K562 (cell line): ENCODE measurements around the gene GNS. TPM values are rescaled to one million over a fixed set of nuclear protein-coding genes. Genes with fewer than 3 reads are reported as not detected.

Source experiments
- ARHGAP35 ChIP-seq: fragments of 450-650 bp; IDR thresholded peaks from 2 replicates; pipeline ENCODE4 v1.6.1; 2018; ENCODE audit not compliant: partially characterized antibody
- BRD4 ChIP-seq: fragments of 200-600 bp; sonication (generic); IDR thresholded peaks from 2 replicates; pipeline ENCODE4 v1.6.1; 2017; ENCODE audit warnings: inconsistent platforms
- DNMT1 ChIP-seq: fragments of 450-650 bp; IDR thresholded peaks from 2 replicates; pipeline ENCODE4 v1.6.1; 2016; ENCODE audit warnings: antibody characterized with exemption, mild to moderate bottlenecking
- ELF1 ChIP-seq: fragments of 200-800 bp; sonication (Bioruptor generic); IDR thresholded peaks from 2 replicates; pipeline ENCODE4 v1.6.1; 2016; ENCODE audit warnings: missing genetic modification characterization, missing compliant biosample characterization
- FOXA1 ChIP-seq: fragments of 450-650 bp; IDR thresholded peaks from 2 replicates; pipeline ENCODE4 v1.6.1; 2016; ENCODE audit warnings: mild to moderate bottlenecking, borderline replicate concordance
- FOXP1 ChIP-seq: sonication (generic); formaldehyde crosslinking; IDR thresholded peaks from 2 replicates; pipeline ENCODE4 v1.8.0; 2022; ENCODE audit warnings: mild to moderate bottlenecking, missing genetic modification reagents
- HNRNPH1 ChIP-seq: fragments of 200-400 bp; formaldehyde crosslinking; optimal IDR thresholded peaks from 2 replicates; pipeline ENCODE3; 2017; ENCODE audit warnings: low read depth, mild to moderate bottlenecking, low read length, moderate library complexity
- ILK ChIP-seq: fragments of 450-650 bp; IDR thresholded peaks from 2 replicates; pipeline ENCODE4 v1.6.1; 2016; ENCODE audit warnings: missing genetic modification characterization, low read depth, mild to moderate bottlenecking, missing compliant biosample characterization, moderate library complexity, borderline replicate concordance
- KLF13 ChIP-seq: fragments of 450-650 bp; IDR thresholded peaks from 2 replicates; pipeline ENCODE4 v1.6.1; 2016; ENCODE audit warnings: missing genetic modification characterization, low read depth, mild to moderate bottlenecking, missing compliant biosample characterization, moderate library complexity, borderline replicate concordance
- MCM2 ChIP-seq: fragments of 450-650 bp; IDR thresholded peaks from 2 replicates; pipeline ENCODE4 v1.6.1; 2017; ENCODE audit warnings: low read depth, mild to moderate bottlenecking
- NR1H2 ChIP-seq: sonication (generic); formaldehyde crosslinking; IDR thresholded peaks from 2 replicates; pipeline ENCODE4 v1.4.0; 2020; ENCODE audit warnings: mild to moderate bottlenecking, missing genetic modification reagents
- PHB ChIP-seq: fragments of 250-450 bp; sonication (Bioruptor Pico); IDR thresholded peaks from 2 replicates; pipeline ENCODE4 v1.5.0; 2021
- POLR2AphosphoS5 ChIP-seq: IDR thresholded peaks from 2 replicates; pipeline ENCODE4 v1.6.1; 2011; ENCODE audit warnings: mild to moderate bottlenecking, low read depth, low read length, moderate library complexity; ENCODE audit not compliant: control insufficient read depth, insufficient read depth
- RBM14 ChIP-seq: fragments of 200-400 bp; formaldehyde crosslinking; IDR thresholded peaks from 2 replicates; pipeline ENCODE4 v1.6.1; 2018; ENCODE audit warnings: low read depth, mild to moderate bottlenecking, low read length, moderate library complexity, borderline replicate concordance; ENCODE audit not compliant: insufficient read depth
- STAG1 ChIP-seq: sonication (generic); formaldehyde crosslinking; IDR thresholded peaks from 2 replicates; pipeline ENCODE4 v1.5.0; 2020; ENCODE audit warnings: missing genetic modification reagents, borderline replicate concordance
- TCF7 ChIP-seq: sonication (generic); IDR thresholded peaks from 2 replicates; pipeline ENCODE4 v1.6.1; 2016; ENCODE audit warnings: antibody characterized with exemption, borderline replicate concordance
- U2AF2 ChIP-seq: fragments of 200-400 bp; formaldehyde crosslinking; optimal IDR thresholded peaks from 2 replicates; pipeline ENCODE3; 2017; ENCODE audit warnings: low read depth, mild to moderate bottlenecking, low read length
- WHSC1 ChIP-seq: IDR thresholded peaks from one replicate; pipeline ENCODE4 v1.6.1; 2012; ENCODE audit warnings: low read length, control low read depth, inconsistent platforms
- ZNF140 ChIP-seq: fragments of 250-450 bp; sonication (Bioruptor Pico); IDR thresholded peaks from 2 replicates; pipeline ENCODE4 v1.8.0; 2021; ENCODE audit warnings: moderate library complexity, mild to moderate bottlenecking, inconsistent platforms
- ZNF175 ChIP-seq: fragments of 200-800 bp; sonication (Bioruptor generic); IDR thresholded peaks from 2 replicates; pipeline ENCODE4 v1.6.1; 2016; ENCODE audit warnings: low read depth, mild to moderate bottlenecking, missing genetic modification characterization, missing compliant biosample characterization
- ZNF217 ChIP-seq: sonication (generic); formaldehyde crosslinking; IDR thresholded peaks from 2 replicates; pipeline ENCODE4 v1.8.0; 2022; ENCODE audit warnings: mild to moderate bottlenecking, missing genetic modification reagents
- ZNF324 ChIP-seq: fragments of 250-450 bp; sonication (Bioruptor Pico); IDR thresholded peaks from 2 replicates; pipeline ENCODE4 v1.4.0; 2020; ENCODE audit warnings: mild to moderate bottlenecking
- ZNF75A ChIP-seq: fragments of 450-650 bp; formaldehyde crosslinking; IDR thresholded peaks from 2 replicates; pipeline ENCODE4 v1.4.0; 2020; ENCODE audit warnings: mild to moderate bottlenecking
- ZNF76 ChIP-seq: fragments of 250-450 bp; sonication (Bioruptor Pico); IDR thresholded peaks from 2 replicates; pipeline ENCODE4 v1.4.0; 2020; ENCODE audit warnings: mild to moderate bottlenecking, moderate library complexity, borderline replicate concordance
- polyA plus RNA-seq, 8 experiments: library from polyadenylated mRNA; depleted of rRNA in 4 of 8; stranded (reverse) in 5 of 8; unstranded in 3 of 8; fragments of >200 nt; fragmentation: Nextera tagmentation in 2 of 8; fragmentation: Illumina TruSeq in 1 of 8; extraction: Ambion mirVana in 2 of 8; extraction: Trizol in 1 of 8; gene quantifications; 2 replicates each; pipeline versions ENCODE4 v1.2.1 to v1.2.3, GENCODE V29; 2011 to 2014; ENCODE audit warnings: inconsistent platforms in 1 of 8, missing spikeins in 1 of 8
- total RNA-seq, 7 experiments: library from RNA; depleted of rRNA in 6 of 7; stranded (reverse); fragments of >200 nt in 6 of 7; fragmentation: Illumina TruSeq in 2 of 7; extraction: Trizol in 2 of 7; gene quantifications; 2 replicates each; pipeline versions ENCODE4 v1.2.1 to v1.2.3, GENCODE V29; 2011 to 2021; ENCODE audit warnings: low replicate concordance in 1 of 7
- TF ChIP-seq, protein P1 (sequence below), 2 experiments: fragments of 450-650 bp in 1 of 2; sonication (generic) in 1 of 2; formaldehyde crosslinking; conservative IDR thresholded peaks; 2 replicates each; pipeline versions ENCODE4 v1.4.0 to v1.8.1; 2020 to 2022; ENCODE audit warnings: mild to moderate bottlenecking in 1 of 2, missing genetic modification reagents in 1 of 2
- TF ChIP-seq, protein P2 (sequence below): fragments of 250-450 bp; sonication (Bioruptor Pico); IDR thresholded peaks from 2 replicates; pipeline ENCODE4 v1.5.0; 2022; ENCODE audit warnings: mild to moderate bottlenecking
- TF ChIP-seq, protein P3 (sequence below): sonication (generic); formaldehyde crosslinking; IDR thresholded peaks from 2 replicates; pipeline ENCODE4 v1.8.0; 2022; ENCODE audit warnings: missing genetic modification reagents, mild to moderate bottlenecking, borderline replicate concordance

GNS gene
- total and polyA plus RNA-seq, 9 of the 15 experiments (the other 6 are each of a cell fraction or from before 2014, with no cell fraction given), result 4.6 to 30.3 (median 18.9) TPM

DNA sequence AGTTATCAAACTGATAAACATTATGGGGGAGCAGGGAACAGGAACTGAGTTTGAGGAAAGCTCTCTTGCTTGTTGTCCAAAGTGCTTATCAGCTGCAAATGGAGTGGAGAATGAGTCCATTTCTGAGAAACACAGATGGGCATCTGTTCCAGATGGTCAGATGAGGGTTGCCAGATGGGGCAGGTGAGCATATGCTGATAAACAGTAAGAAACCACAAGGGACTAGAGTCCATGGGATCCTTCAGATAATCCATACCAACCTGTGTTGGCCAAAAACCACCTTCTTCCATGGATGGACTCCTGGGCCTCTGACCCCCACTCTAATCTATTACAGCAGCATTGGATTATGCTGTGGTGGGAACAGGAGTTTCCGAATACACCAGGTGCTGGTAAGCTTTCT, 38.3 kb downstream of the GNS start (continued):
- TF ChIP-seq, protein P1, sequence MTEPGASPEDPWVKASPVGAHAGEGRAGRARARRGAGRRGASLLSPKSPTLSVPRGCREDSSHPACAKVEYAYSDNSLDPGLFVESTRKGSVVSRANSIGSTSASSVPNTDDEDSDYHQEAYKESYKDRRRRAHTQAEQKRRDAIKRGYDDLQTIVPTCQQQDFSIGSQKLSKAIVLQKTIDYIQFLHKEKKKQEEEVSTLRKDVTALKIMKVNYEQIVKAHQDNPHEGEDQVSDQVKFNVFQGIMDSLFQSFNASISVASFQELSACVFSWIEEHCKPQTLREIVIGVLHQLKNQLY (CRISPR knock-in tag; conservative IDR thresholded peaks at IDR 0.05), result no peak
- TF ChIP-seq FOXP1 (no peak), ZNF175 (CRISPR knock-in tag) (peak; percentile 52; the same call in 1 of the 2 replicates), RBM14 (no peak), KLF13 (no peak), STAG1 (CRISPR knock-in tag) (no peak), POLR2AphosphoS5 (peak; percentile 93), ARHGAP35 (no peak), BRD4 (no peak), NR1H2 (no peak), PHB (CRISPR knock-in tag) (no peak), WHSC1 (no peak), TCF7 (no peak), ELF1 (tag) (no peak), ZNF324 (CRISPR knock-in tag) (no peak), ZNF75A (CRISPR knock-in tag) (0 out of 2 replicates have a peak, but pooled peaks have one; percentile 10), DNMT1 (no peak), ZNF217 (no peak), ZNF140 (CRISPR knock-in tag) (no peak), MCM2 (no peak), HNRNPH1 (no peak), U2AF2 (no peak), ILK (no peak), ZNF76 (CRISPR knock-in tag) (peak; percentile 87), FOXA1 (no peak)
- TF ChIP-seq, protein P2, sequence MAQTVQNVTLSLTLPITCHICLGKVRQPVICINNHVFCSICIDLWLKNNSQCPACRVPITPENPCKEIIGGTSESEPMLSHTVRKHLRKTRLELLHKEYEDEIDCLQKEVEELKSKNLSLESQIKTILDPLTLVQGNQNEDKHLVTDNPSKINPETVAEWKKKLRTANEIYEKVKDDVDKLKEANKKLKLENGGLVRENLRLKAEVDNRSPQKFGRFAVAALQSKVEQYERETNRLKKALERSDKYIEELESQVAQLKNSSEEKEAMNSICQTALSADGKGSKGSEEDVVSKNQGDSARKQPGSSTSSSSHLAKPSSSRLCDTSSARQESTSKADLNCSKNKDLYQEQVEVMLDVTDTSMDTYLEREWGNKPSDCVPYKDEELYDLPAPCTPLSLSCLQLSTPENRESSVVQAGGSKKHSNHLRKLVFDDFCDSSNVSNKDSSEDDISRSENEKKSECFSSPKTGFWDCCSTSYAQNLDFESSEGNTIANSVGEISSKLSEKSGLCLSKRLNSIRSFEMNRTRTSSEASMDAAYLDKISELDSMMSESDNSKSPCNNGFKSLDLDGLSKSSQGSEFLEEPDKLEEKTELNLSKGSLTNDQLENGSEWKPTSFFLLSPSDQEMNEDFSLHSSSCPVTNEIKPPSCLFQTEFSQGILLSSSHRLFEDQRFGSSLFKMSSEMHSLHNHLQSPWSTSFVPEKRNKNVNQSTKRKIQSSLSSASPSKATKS (CRISPR knock-in tag), result no peak
- TF ChIP-seq, protein P3, sequence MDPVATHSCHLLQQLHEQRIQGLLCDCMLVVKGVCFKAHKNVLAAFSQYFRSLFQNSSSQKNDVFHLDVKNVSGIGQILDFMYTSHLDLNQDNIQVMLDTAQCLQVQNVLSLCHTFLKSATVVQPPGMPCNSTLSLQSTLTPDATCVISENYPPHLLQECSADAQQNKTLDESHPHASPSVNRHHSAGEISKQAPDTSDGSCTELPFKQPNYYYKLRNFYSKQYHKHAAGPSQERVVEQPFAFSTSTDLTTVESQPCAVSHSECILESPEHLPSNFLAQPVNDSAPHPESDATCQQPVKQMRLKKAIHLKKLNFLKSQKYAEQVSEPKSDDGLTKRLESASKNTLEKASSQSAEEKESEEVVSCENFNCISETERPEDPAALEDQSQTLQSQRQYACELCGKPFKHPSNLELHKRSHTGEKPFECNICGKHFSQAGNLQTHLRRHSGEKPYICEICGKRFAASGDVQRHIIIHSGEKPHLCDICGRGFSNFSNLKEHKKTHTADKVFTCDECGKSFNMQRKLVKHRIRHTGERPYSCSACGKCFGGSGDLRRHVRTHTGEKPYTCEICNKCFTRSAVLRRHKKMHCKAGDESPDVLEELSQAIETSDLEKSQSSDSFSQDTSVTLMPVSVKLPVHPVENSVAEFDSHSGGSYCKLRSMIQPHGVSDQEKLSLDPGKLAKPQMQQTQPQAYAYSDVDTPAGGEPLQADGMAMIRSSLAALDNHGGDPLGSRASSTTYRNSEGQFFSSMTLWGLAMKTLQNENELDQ, result no peak
